ENCODE data around the gene SMURF1. TPM values are rescaled to one million over a fixed set of nuclear protein-coding genes. Genes with fewer than 3 reads are reported as not detected.

The SMURF1 gene
- total RNA-seq, 4 donors from 2014 or later, result 25.3 to 47.5 (median 36.5) TPM

DNA sequence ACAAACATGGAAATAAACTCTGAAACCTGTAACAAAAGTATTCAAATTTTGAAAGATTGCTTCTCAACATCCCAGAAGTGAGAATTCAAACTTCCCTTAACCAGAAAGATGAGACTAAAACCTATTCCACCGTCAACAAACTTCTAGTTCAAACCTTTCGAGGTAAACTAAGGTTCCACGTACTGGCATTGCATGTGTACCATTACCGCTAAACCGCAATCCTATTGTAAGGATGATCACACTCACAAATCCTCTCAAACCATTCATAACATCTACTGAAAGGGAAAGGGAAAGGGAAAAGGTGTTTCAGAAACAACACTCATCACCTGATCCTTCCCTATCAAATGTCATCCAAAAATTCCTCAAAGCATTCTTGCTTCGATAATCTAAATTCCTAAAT, 3.1 kb downstream of the SMURF1 start:
- H3K9me3 ChIP-seq, result no peaks in the 10 kb centered on the region
- H3K27ac ChIP-seq, result peak overlapping the region; percentile 99 to 100 (median 100)
- intact Hi-C loops (cut with DNase I; ENCODE audit: low total_unique reads), result no loop called here
- TF ChIP-seq, protein P1, sequence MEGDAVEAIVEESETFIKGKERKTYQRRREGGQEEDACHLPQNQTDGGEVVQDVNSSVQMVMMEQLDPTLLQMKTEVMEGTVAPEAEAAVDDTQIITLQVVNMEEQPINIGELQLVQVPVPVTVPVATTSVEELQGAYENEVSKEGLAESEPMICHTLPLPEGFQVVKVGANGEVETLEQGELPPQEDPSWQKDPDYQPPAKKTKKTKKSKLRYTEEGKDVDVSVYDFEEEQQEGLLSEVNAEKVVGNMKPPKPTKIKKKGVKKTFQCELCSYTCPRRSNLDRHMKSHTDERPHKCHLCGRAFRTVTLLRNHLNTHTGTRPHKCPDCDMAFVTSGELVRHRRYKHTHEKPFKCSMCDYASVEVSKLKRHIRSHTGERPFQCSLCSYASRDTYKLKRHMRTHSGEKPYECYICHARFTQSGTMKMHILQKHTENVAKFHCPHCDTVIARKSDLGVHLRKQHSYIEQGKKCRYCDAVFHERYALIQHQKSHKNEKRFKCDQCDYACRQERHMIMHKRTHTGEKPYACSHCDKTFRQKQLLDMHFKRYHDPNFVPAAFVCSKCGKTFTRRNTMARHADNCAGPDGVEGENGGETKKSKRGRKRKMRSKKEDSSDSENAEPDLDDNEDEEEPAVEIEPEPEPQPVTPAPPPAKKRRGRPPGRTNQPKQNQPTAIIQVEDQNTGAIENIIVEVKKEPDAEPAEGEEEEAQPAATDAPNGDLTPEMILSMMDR (IDR thresholded peaks at IDR 0.05), result no peak
- TF ChIP-seq POLR2A (IDR thresholded peaks at IDR 0.05) (no peak), POLR2AphosphoS5 (IDR thresholded peaks at IDR 0.05) (no peak), EP300 (IDR thresholded peaks at IDR 0.05; ENCODE audit: low read depth) (no peak)
- H3K27me3 ChIP-seq, result no peaks in the 10 kb centered on the region
- 86 to 88% methylated on average over 6 of the region's 6 CpGs for WGBS, 2 donors (ENCODE audit: low coverage in 1 of 2)
- no peak for DNase-seq
- H3K36me3 ChIP-seq, result no peaks in the 10 kb centered on the region
- peak overlapping the region in 1 of 4 donors; percentile 100 for H3K4me3 ChIP-seq
- in situ Hi-C loops (cut with MboI; ENCODE audit: low pct_ligation_motif_present in 1 of 4, low pct_unique_long_range_greater_than_20kb in 1 of 4, low sequenced_read_pairs in 3 of 4), result loop anchor here in 1 of 4 donors (10.0 kb wide), 1 partner anchor 96 kb away; no protein-coding TSS in a partner anchor
- peaks cover 8 to 71% (median 26%) of the 10 kb centered on the region in 4 donors for H3K4me1 ChIP-seq

DNA sequence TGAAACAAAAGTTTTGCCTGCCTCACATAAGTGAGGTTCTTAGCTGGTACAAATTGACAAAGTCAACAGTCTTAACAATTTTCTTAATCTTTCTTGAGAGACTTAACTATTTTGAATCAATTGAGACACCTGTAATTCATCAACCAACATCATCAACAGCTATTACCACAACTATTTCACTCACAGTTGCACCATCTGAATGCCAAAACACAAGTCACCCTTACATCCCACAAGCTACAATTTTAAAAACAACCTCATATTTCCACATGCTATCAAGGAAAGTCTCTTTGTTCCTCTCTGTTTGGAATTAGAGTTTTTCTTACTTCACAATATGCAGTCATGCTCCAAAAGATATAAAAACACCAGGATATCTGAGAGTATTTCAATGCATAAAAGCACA, 4.9 kb downstream of the SMURF1 start:
- no peaks in the 10 kb centered on the region for H3K36me3 ChIP-seq
- no peak overlapping the region for H3K4me3 ChIP-seq
- H3K4me1 ChIP-seq, result peaks cover 3 to 81% (median 38%) of the 10 kb centered on the region in 4 donors
- peak overlapping the region in 2 of 4 donors; percentile 11 to 25 for H3K27ac ChIP-seq
- H3K27me3 ChIP-seq, result no peaks in the 10 kb centered on the region
- intact Hi-C loops (cut with DNase I; ENCODE audit: low total_unique reads) (no loop called here), in situ Hi-C loops (cut with MboI; ENCODE audit: low pct_ligation_motif_present in 1 of 4, low pct_unique_long_range_greater_than_20kb in 1 of 4, low sequenced_read_pairs in 3 of 4) (no loop called here)
- DNase-seq, result no peak
- no peaks in the 10 kb centered on the region for H3K9me3 ChIP-seq
- TF ChIP-seq, protein P1 (IDR thresholded peaks at IDR 0.05), result no peak
- TF ChIP-seq POLR2AphosphoS5 (IDR thresholded peaks at IDR 0.05) (no peak), POLR2A (IDR thresholded peaks at IDR 0.05) (no peak), EP300 (IDR thresholded peaks at IDR 0.05; ENCODE audit: low read depth) (no peak)

DNA sequence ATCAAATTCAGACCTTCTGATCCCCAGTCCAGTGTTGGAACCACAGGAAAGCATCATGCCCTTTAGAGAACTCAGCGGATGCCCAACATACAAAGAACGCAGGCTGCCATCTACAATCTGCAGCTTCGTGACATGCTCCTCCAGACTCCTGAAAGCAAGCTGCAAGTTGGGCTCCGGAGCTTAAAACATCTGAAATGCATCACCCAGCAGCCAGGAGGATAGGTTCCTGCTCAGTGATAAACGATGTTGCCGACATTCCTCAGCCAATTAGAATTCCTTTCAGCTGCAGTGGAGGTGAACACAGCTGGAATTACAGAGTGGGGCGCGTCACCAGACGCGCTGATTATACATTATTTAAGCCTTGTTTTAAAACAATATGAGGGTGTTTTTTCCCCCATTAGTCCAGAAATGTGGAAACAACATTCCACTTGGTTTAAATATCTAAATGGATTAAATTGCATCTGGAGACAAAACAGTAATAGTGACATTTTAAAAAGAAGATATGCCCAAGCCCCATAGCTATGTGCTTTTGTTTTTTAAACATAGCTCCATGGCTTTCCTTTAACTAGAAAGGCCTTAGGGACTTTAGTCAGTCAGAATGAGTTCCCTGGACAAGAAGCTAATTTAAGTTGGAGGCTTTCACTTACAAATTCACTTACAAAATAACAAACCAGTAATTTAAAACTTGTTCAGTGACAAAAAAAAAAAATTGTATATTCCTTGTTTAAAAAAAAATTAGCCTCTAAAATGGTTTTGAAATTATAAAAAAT, 6.3 kb downstream of the SMURF1 start:
- TF ChIP-seq POLR2A (IDR thresholded peaks at IDR 0.05) (no peak), EP300 (IDR thresholded peaks at IDR 0.05; ENCODE audit: low read depth) (no peak), POLR2AphosphoS5 (IDR thresholded peaks at IDR 0.05) (no peak)
- TF ChIP-seq, protein P1 (IDR thresholded peaks at IDR 0.05), result no peak
- Histone ChIP-seq H3K27me3 (no peaks in the 10 kb centered on the region), H3K36me3 (no peaks in the 10 kb centered on the region), H3K27ac (peak overlapping the region in 2 of 4 donors; percentile 46 to 54), H3K9me3 (no peaks in the 10 kb centered on the region), H3K4me1 (peaks cover 8 to 90% (median 47%) of the 10 kb centered on the region in 4 donors), H3K4me3 (no peak overlapping the region)
- no peak for DNase-seq
- in situ Hi-C loops (cut with MboI; ENCODE audit: low pct_ligation_motif_present in 1 of 4, low pct_unique_long_range_greater_than_20kb in 1 of 4, low sequenced_read_pairs in 3 of 4), result no loop called here
- 67 to 78% methylated on average over 8 to 10 of the region's 10 CpGs for WGBS, 2 donors (ENCODE audit: low coverage in 1 of 2)
- intact Hi-C loops (cut with DNase I; ENCODE audit: low total_unique reads), result no loop called here

DNA sequence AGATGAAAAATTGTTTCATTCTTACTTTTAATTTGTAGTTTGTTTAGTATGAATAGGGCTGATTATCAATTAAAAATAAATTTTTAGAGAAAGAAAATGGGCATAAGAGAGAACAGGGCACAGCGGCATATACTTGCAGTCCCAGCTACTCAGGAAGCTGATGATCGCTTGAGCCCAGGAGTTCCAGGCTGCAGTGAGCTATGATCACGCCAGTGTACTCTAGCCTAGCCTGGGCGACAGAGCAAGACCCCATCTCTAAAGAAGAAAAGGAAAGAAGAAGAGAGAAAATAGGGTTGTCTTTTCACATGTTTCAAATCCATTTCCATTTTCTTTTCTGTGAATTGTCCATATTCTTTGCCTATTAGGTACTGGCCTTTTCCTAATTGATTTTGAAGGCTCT, 8.0 kb downstream of the SMURF1 start:
- intact Hi-C loops (cut with DNase I; ENCODE audit: low total_unique reads) (no loop called here), in situ Hi-C loops (cut with MboI; ENCODE audit: low pct_ligation_motif_present in 1 of 4, low pct_unique_long_range_greater_than_20kb in 1 of 4, low sequenced_read_pairs in 3 of 4) (no loop called here)
- H3K4me1 ChIP-seq, result peaks cover 8 to 87% (median 36%) of the 10 kb centered on the region in 4 donors
- H3K27ac ChIP-seq, result peak overlapping the region in 1 of 4 donors; percentile 9
- WGBS, 2 donors (ENCODE audit: low coverage in 1 of 2), result 51 to 78% methylated on average over 4 of the region's 4 CpGs
- DNase-seq, result no peak
- TF ChIP-seq POLR2AphosphoS5 (IDR thresholded peaks at IDR 0.05) (no peak), EP300 (IDR thresholded peaks at IDR 0.05; ENCODE audit: low read depth) (no peak), POLR2A (IDR thresholded peaks at IDR 0.05) (no peak)
- TF ChIP-seq, protein P1 (IDR thresholded peaks at IDR 0.05), result no peak
- H3K4me3 ChIP-seq, result no peak overlapping the region
- H3K9me3 ChIP-seq, result no peaks in the 10 kb centered on the region
- no peaks in the 10 kb centered on the region for H3K36me3 ChIP-seq
- no peaks in the 10 kb centered on the region for H3K27me3 ChIP-seq
